Activated CD4-positive, alpha-beta T cell treated with anti-CD3 and anti-CD28 coated beads, Interleukin-2, amount 50 U/mL, for 16 hours (primary cell): ENCODE data around the gene LRRC46.
A peak's percentile ranks its signal among the peaks of the same experiment; 100 is the strongest.

Experiments
- DNase-seq: peaks from one replicate; pipeline ENCODE4 v3.0.0-alpha.2; 2020

The LRRC46 gene

DNA sequence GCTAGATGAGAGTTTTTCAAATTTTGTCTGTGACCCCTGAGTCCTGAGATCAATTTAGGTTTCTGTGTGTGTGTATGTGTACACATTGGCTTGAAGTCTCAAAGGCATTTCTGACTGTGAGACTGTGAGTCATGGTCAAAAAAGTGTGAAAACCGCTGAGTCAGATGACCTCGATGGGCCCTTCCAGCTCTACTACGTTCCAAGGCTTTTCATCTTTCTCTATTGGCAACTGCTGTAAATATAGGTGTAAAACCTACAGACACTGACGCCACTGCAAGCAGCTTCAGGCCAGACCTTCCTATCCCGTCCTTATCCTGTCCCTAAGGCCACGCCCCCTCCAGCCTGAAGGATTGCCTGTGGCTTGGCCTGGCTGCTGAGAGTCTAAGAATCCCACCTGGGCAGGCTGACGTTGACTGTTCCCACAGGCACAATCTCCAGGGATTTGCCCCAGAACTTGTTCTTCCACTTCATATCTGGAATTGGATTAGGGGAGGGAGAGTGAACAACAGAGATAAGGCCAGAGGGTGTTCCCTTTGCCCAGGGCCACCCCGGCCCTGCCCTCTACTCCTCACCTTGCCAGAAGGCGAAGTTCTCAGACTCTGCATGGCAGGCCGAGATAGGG lies 21.2 kb upstream of the LRRC46 start:
- DNase-seq = peak; percentile 73

DNA sequence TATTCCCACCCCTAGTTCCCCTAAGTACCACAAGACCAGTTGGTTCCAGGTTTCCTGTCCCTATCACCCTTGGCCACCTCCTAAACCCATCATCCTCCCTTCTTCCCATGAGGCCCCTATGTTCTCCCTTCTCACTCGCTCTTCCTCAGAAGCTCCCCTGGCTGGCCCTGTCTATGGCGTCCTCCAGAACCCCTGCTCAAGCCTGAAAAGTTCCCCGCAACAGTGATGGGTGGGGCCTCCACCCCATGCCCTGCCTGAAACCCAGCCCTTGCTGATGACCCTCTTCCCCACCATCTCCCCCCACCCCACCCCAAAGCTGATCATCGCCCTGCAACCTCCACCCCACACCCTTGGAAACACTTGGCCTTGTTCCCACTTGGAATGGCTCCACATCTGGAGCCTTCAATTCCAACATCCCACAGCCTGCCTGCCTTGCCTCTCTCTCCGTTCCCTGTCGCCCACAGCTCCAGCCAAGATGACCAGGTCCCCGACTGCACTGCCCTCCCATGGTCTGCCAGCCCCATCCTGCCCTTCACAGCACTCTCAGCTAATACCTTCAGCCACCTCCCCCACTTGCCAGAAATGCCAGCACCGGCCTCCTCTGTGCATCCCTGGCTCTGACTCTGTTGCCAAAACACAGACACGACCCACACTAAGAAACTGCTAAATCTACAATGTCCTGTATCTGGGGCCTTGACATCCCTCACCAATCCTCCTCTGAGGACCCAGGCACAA lies 20.4 kb upstream of the LRRC46 start:
- no peak for DNase-seq

DNA sequence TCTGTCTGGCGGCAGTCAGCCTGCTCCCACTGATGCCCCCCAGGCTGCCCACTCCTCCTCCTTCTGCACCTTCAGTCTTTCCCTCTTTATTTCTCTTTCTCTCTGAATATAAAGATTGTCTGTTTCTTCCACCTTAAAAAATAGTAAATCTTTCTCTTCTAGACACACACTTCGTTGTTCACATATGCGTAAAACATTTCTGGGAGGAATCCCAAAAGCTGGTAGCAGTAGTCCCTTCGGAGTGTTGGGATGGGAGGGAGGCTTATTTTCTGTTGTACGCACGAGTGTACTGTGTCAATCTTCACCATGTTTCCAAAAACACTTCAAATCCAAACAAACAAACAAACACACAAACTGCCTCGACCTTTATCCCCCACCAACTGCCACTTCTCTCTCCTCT lies 19.8 kb upstream of the LRRC46 start:
- DNase-seq = no peak

DNA sequence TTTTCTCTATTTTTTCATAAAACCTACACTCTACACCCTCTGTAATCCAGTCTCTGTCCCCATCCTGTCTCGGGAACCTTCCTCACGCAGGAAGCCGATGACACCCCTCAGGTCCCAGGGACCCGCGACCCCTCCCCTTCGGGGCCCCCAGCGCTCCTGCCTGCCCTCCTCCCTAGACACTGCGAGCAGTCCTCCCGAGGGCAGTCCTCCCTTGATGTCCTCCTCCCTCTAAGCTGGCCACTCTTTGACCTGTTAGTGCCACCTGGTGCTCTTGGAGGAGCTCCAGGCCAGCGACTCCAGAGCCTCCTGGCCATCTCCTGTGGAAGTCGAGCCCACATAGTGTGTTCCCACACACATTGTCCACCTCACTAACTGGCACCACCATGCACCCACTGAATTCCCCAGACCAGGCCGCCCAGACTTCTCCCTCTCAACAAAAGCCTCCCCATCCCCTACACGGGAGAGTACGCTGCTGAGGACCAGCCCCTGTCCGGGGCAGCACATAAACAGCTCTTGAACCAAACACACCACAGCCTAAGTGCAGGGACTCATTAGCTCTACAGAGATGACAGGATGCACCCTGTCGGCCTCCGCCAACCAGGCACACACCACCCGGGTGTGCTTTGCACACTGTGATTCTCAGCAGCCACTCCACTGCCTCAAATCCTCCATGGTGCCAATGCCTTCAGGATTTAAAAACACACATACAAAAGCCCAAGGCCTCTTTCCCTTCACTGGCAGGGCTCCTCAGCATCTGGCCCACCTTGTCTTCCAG lies 19.1 kb upstream of the LRRC46 start:
- DNase-seq = no peak

DNA sequence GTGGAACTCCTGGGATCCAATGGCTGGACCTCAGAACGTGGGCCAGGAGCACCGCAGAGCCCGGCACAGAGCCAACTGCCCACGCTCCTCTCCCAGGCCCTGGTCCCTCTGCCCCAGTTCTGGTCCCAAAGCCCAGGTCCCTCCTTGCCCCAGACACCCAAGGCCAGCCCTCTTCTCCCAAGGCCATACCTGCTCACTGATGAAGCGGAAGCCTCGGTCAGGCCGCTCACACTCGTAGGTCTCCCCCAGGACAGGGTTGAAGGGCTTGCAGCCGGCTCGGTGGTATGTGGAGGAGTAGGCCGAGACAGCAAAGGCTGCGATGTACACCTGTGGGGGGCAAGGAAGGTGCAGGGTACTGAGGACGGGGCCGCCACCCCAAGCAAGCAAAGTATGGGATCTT lies 18.4 kb upstream of the LRRC46 start:
- DNase-seq = no peak

DNA sequence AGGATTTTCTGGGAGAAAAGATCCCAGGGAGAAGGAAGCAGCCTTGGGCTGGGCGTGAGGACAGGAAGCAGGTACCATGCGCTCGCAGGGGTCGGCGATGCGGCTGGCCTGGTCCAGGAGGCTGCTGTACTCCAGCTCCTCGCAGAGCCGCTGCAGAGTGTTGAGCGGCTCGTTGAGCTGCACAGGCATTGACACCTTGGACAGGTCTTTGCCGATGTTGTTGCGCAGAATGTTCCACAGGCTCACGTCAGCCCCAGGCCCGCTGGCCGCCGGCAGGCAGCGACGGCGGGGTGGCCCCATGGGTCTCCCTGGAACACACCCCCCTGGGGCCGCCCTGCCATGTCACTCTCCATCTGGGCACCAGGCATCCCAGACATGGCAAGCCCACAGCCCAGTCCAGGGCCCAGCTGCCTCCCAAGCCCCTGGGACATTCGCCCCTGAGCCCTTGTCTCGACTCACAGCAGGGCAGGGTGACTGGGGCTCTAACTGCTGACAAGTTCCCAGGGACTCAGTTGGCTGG lies 17.9 kb upstream of the LRRC46 start:
- DNase-seq = no peak

DNA sequence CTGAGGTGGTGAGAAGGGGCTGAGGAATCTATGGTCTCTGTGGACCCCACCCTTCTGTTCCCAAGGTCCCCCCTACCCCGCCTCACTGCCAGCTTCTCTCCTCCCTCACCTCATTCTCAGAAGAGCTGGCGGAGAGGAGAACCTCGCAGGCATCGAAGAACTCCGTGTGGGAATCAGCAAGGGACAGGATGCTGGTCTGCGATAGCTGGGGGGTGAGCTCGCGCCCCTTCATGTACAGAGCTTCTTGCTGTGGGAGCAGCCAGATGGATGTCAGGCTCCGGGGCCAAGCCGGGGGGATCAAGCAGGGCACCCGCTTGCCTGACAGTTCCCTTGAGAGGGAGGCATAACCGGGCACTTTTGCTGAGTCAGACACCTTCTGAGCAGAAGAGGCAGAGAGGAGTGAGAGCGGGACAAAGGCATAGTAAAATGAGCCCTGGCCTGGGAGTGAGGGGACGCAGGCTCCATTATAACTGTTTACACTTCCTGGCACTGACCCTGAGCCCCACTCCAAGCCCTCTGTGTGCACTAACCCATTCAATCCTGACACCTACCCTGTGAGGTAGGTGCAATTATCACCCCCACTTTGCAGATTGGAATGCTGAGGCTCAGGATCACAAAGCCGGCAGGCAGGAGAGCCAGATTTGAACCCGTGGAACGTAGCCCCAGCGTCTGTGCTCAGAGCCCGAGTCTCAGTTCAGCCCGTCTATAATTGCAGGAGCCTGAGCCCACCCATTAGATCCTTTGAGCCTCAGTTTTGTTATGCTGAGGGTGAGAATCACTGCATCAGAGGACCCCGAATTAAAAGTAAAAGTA lies 16.2 kb upstream of the LRRC46 start:
- no peak for DNase-seq

DNA sequence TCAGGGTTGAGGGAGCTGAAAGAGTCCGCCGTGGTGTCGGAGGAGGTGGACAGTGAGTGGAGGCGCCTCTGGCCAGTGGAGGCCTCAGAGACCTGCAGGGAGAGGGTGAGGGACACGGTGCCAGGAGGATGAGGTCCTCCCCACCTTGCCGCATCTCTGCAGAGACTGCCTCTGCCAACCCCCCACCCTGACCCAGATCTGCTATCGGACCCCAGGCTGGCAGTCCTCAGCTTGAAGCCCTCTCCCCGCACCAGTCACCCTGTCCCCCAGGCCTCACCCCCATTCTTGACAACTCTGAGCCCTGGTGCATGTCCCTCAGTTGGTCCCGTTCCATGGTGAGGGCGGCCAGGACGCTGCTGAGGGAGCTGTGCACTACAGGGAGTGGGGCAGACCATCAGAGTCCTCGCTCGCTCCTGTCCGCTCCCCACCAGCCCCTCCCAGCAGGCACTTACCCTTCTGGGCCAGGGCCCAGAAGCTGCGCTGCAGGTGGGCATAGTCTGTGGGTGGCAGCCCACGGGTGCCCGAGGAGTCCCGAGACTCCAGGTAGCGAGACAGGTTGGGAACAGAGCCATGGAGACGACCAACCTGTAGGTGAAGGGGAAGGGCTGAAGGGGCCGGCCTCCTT lies 15.2 kb upstream of the LRRC46 start:
- no peak for DNase-seq

DNA sequence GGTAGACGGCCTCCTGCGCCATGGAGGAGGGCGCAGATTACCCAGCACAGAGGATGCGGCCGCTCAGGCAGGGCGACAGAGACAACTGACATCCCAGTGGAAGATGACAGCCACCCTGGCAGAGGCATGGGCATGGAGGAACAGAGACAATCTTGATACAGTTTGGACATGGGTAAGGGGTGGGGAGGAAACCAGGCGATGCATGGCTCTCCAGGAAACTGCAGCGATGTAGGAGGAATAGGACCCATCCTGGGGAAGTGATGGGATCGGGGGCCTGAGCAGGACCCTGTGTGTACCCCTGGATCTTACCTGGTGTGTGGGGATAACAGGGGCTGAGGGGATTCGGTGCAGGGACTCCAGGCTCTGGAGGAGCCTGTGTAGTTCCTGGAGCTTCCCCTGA lies 14.5 kb upstream of the LRRC46 start:
- DNase-seq = no peak

DNA sequence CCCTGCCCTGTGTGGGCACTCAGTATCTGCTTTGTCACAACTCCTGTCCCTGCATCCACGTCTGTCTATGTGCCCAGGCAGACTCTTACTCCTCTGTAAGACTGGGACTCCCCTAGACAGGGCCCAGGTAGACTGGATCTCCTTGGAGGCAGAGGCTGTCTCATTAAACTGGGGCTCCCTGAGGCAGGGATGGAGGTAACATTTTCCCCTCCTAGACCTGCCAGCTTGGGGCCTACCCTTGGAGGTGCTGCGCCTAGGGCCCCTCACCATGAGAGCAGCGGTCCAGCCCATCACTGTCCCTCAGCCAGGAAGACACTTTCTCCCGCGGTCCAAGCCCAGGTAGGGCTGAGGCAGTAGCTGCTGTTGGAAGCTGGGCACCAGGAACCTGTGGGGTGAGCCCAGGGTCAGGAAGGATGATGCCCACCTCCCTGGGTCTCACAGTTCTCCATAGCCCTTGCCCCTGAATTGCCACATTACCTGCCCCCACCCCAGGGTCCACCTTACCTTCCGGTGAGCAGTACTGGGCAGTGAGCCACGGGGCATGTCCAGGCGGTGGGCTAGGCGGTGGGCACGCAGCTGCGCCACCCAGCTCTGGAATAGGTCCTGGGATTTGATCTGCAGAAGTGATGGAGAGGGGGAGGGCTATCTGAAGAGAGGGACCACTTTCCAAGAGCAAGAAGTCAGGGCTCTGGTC lies 13.3 kb upstream of the LRRC46 start:
- DNase-seq = no peak

DNA sequence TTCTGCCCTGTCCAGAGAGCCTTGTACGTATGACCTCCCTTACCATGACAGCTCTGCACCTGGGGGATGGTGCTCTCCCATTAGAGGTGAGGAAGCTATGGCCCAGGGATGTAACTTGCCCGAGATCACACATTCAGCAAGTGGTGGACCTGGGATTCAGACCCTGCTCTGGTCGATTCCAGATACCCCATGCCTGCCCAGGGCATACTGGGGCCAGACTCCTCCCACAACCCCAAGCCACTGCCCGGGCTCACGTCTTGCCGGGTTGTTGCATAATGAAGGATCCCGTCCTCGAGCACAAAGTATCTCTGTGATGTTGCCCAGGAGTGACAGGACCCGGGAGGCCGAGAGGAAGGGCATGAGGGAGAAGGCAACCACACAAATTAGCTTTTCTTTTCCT lies 12.0 kb upstream of the LRRC46 start:
- DNase-seq = no peak

DNA sequence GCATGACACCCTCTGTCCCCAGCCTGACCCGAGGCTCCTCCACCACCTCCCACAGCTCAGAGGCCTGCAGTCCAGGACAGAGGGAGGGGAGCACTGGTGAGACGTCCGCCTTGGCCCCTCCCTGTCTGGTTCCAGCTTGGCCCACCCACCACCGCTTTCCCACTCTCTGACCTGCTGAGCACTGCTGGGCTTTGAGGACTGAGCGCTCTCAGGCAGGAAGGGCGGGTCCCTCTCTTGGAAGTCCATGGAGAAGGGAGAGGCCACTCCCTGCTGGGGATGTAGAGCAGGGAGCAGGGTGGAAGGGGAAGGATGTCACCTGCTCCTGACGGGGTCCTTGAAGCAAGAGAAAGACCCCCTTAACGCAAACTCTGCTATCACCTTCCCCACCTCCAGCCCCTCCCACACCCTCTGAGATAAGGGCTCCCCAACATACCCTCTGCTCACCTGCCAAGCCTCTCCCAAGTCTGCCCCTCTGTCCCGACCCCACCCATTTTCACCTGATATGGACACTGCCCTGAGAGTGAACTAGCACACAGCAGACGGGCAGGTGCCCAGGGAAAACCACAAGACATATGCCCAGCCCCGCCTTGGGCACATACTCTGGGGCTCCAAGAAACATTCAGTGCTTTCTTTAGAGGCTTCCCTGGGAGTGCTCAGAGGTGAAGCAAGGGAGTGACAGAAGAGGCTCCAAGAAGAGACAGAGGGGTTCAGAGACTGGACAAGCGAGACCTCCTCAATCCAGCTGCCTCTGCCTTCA lies 11.3 kb upstream of the LRRC46 start:
- DNase-seq = no peak

DNA sequence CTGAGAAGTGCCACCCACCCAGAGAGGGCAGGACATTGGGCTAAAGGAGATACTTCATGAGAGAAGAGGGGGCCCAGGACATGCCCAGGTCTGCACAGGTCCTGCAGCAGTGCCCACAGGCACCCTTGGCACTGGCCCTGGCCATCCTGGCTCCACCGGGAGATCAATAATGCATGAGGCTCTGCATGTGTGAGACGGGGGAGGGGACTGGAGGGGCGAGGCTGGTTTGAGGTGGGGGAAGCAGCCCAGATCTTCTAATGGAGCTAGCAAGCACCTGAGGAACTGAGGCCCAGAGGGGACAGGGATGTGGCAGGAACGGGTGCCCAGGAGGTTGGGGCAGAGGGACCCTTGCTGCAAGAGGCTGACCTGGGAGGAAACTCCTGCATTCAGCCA lies 10.4 kb upstream of the LRRC46 start:
- DNase-seq = no peak

DNA sequence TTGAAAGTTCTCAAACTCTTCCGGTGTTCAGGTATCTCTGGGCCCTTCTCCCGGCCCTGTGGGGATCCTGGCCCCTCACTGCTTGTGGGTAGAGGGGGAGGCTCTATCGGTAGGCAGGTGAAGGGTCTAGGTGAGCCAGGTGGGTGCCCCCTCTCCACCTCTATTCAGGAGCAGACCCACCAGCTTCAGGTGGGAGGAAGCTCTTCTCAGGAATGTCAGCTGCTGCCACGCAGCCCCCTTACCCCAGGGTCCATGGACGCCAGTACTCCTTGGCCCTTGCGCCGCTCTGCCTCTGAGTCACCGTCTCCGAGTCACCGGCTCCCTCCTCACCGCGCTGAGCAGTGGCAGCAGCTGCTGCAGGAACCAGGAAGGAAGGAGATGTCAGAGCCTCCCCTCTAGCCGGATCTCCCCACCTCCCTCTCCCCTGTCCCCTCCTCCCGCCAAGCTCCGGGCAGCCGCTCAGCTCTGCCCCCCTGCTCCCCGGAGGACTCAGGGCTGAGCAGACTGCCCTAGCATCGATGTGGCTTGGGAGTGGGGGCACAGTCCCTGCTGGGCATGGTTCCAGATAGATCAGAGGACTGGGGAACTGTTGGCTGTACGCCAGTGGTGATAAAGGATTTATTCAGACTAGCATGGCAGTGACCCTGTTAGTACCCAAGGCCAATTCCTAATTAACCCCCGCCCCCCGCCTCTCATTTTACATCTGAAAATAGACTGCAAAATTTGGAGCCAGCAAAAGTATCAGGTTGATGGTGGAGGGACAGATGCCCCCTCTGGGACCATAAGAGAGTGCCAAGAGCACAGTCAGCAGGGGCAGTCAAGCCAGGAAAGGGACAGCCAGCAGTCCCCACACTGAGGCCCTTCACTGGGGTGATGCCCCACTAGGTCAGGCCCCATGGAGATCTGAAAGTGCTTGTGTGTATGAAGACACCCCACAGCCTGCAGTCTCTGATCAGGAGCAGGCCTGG lies 9.8 kb upstream of the LRRC46 start, which contains the start of gene OSBPL7:
Gene OSBPL7 (minus strand): TSS at position 371 of the 968 bp plus-strand sequence. CDS start 1,516 bp downstream, outside the sequence.
- DNase-seq = peak; percentile 84

DNA sequence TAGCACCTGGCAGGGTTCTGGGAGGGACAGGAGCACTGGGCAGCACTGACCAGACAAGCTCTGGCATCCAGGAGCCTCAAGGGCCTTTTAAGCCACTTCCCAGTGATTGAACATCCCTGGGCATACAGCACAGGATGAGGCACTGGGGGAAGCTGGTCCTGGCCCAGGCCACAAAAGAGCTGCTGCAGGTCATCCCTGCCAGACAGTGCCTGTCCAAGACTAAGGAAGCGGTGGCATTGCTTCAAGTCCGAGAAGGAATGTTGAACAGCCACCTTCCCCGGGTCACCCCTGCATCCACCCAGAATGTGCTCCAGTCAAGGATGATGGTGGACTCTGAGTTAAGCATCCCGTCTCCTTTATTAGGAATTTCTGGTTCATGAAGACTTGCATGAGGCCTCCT lies 8.7 kb upstream of the LRRC46 start:
- DNase-seq = no peak

DNA sequence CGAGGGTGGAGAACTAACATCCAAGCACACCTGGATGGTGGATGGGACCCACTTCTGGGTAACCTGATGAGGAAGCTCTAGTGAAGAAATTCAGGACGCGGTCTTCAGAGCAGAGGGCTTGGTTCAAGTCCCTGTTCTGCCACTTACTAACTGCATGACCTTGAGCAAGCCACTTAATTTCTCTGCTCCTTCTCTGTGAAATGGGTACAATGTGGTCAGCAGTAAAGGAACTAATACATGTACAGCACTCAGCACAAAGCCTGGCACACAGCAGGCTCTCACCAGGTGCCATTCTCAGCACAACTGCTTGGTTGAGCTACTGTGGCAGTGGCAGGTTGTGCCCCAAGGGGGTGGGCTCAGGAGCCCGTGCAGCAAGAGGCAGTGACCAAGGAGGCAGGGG lies 8.0 kb upstream of the LRRC46 start:
- DNase-seq = no peak

DNA sequence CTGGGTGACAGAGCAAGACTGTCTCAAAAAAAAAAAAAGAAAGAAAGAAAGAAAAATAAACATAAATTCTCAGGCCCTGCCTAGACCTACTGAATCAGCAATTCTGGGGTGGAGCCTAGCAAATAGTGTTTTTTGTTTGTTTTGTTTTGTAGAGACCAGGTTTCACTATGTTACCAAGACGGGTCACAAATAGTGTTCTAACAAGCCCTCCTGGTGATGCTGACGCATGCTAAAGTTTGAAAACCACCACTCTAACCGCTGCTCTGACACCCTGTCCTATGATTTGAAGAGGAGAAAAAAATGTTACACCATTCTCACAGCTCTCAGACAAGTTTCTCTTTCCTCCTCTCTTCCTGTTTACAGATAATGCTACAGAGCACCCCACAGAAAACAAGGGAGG lies 1.6 kb upstream of the LRRC46 start:
- peak; percentile 76 for DNase-seq

DNA sequence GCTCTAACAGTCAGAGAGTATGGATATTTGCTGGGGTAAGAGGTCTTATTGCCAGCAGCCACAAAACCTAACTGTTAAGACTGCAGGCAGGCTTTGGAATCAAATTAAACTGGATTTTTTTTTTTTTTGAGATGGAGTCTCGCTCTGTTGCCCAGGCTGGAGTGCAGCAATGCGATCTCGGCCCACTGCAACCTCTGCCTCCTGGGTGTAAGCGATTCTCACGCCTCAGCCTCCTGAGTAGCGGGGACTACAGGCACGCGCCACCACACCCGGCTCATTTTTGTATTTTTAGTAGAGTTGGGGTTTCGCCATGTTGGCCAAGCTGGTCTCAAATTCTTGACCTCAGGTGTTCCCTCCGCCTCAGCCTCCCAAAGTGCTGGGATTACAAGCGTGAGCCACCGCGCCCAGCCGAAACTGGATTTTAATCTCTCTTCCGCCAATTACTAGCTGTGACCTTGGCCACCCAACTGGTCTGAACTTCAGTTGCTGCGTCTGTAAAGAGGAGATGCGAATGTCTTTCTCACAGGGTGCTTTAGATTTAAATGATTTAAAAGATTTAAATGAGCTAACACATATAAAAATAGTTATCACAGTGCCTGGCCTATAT lies 971 bp upstream of the LRRC46 start:
- no peak for DNase-seq

DNA sequence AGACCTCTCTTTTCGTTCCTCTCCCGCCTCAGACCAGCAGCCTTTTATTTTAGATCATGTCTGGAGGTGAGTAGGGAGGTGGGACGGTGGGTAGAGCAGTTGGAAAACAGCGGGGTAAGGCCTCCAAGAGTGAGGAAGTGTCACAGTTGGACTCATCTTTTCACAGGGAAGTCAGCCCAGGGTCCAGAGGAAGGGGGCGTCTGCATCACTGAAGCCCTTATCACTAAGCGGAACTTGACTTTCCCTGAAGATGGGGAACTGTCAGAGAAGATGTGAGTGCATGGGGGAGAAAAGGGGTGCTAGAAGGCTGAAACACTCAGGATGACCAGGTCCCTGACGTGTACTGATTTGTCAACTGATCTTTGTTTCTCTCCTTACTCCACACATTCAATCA lies 461 bp downstream of the LRRC46 start:
- no peak for DNase-seq
